ENCODE results near the gene HS1BP3.

HS1BP3 gene

GRCh38 chr2:20632446-20632990, 18.4 kb downstream of the HS1BP3 start:
- DNase-seq: no peak

- no peak for DNase-seq
These were observed 19.1 kb downstream of the HS1BP3 start for GRCh38 chr2:20631617-20632307.

- DNase-seq: no peak
These were observed 19.9 kb downstream of the HS1BP3 start for GRCh38 chr2:20630967-20631366.

- DNase-seq: peak in 1 of 51 donors; percentile 22
These were observed 21.2 kb downstream of the HS1BP3 start for GRCh38 chr2:20629581-20630171.

GRCh38 chr2:20629181-20629580, 21.7 kb downstream of the HS1BP3 start:
- no peak for DNase-seq

- no peak for DNase-seq
These were observed 23.1 kb downstream of the HS1BP3 start for GRCh38 chr2:20627712-20628380.

GRCh38 chr2:20626698-20627513, 24.0 kb downstream of the HS1BP3 start:
- DNase-seq: no peak

- no peak for DNase-seq
These were observed 24.6 kb downstream of the HS1BP3 start for GRCh38 chr2:20626392-20626697.

- DNase-seq: peak in 2 of 51 donors; percentile 30 to 54
These were observed 25.2 kb downstream of the HS1BP3 start for GRCh38 chr2:20625491-20626391.

- DNase-seq: no peak
These were observed 25.9 kb downstream of the HS1BP3 start for GRCh38 chr2:20624884-20625485.

GRCh38 chr2:20624156-20624883, 26.6 kb downstream of the HS1BP3 start:
- no peak for DNase-seq

GRCh38 chr2:20623741-20624155, 27.1 kb downstream of the HS1BP3 start:
- DNase-seq: no peak

GRCh38 chr2:20623241-20623640, 27.7 kb downstream of the HS1BP3 start:
- DNase-seq: no peak

GRCh38 chr2:20622731-20623130, 28.2 kb downstream of the HS1BP3 start:
- DNase-seq: no peak

GRCh38 chr2:20622296-20622686, 28.6 kb downstream of the HS1BP3 start:
- DNase-seq: no peak

- no peak for DNase-seq
These were observed 29.3 kb downstream of the HS1BP3 start for GRCh38 chr2:20621366-20622295.

- no peak for DNase-seq
These were observed 30.1 kb downstream of the HS1BP3 start for GRCh38 chr2:20620696-20621365.

GRCh38 chr2:20620271-20620681, 30.6 kb downstream of the HS1BP3 start:
- DNase-seq: no peak

All from hypothalamus (tissue), 51 donors.